ENCODE measurements around the gene SPDYE16. TPM values are rescaled to one million over a fixed set of nuclear protein-coding genes. Genes with fewer than 3 reads are reported as not detected.
"Not testable (repeated sequence)": the region's sequence is repeated elsewhere in the genome, so short reads cannot be mapped to it uniquely, and the experiment has no call there.

The SPDYE16 gene
- total and polyA plus RNA-seq, 4 donors, result 0.05 to 0.50 (median 0.22) TPM

DNA sequence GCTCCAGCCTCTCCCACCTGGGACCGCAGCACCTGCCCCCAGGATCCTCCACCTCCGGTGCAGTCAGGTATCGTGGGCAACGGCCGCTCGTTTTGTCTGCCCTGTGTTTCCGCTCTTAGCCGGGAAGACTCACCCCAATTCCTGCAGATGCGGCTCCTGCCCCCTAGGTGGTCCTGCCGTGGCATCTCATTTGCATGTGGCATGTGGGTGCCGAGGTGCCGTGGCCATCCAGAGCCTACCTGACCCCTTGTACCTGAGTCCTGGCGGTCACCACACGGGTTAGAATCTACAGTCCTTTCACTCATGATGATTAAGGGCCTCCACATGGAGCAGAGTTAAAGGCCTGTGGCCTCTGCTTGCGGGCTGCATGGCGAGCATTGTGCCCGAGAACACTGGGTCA lies 60.0 kb downstream of the SPDYE16 start:
- WGBS, result 95% methylated on average over 17 of the region's 17 CpGs
- not testable (repeated sequence) for H3K4me1 ChIP-seq (ENCODE audit: control insufficient read depth in 4 of 4, insufficient read depth in 4 of 4, low read length in 3 of 4); H3K9ac ChIP-seq (ENCODE audit: low read depth in 1 of 2, low read length in 2 of 2); H3K36me3 ChIP-seq (ENCODE audit: control insufficient read depth in 4 of 4, insufficient read depth in 3 of 4, low read depth in 1 of 4, low read length in 3 of 4); DNase-seq (ENCODE audit: low spot score); H3K4me3 ChIP-seq (ENCODE audit: low read depth in 1 of 3, low read length in 3 of 3); H3K27ac ChIP-seq (ENCODE audit: low read depth in 1 of 2, low read length in 2 of 2); H3K27me3 ChIP-seq (ENCODE audit: control insufficient read depth in 4 of 4, insufficient read depth in 4 of 4, low read length in 3 of 4); H3K9me3 ChIP-seq (ENCODE audit: control insufficient read depth in 4 of 4, low read length in 3 of 4)

DNA sequence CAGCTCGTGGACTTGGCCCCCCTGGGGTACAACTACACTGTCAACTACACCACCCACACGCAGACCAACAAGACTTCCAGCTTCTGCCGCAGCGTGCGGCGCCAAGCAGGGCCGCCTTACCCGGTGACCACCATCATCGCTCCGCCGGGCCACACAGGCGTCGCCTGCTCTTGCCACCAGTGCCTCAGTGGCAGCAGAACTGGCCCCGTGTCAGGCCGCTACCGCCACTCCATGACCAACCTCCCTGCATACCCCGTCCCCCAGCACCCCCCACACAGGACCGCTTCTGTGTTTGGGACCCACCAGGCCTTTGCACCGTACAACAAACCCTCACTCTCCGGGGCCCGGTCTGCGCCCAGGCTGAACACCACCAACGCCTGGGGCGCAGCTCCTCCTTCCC lies 60.4 kb downstream of the SPDYE16 start:
- H3K27me3 ChIP-seq (ENCODE audit: control insufficient read depth in 4 of 4, insufficient read depth in 4 of 4, low read length in 3 of 4); DNase-seq (ENCODE audit: low spot score): not testable (repeated sequence)
- WGBS, result 97% methylated on average over 24 of the region's 24 CpGs

More for the DNA sequence above, 60.4 kb downstream of the SPDYE16 start:
- H3K4me1 ChIP-seq (ENCODE audit: control insufficient read depth in 4 of 4, insufficient read depth in 4 of 4, low read length in 3 of 4); H3K27ac ChIP-seq (ENCODE audit: low read depth in 1 of 2, low read length in 2 of 2); H3K9ac ChIP-seq (ENCODE audit: low read depth in 1 of 2, low read length in 2 of 2); H3K36me3 ChIP-seq (ENCODE audit: control insufficient read depth in 4 of 4, insufficient read depth in 3 of 4, low read depth in 1 of 4, low read length in 3 of 4); H3K4me3 ChIP-seq (ENCODE audit: low read depth in 1 of 3, low read length in 3 of 3); H3K9me3 ChIP-seq (ENCODE audit: control insufficient read depth in 4 of 4, low read length in 3 of 4): not testable (repeated sequence)

Small RNAs within 50 kb of the gene (small RNA-seq; reads per million reads assigned to genes)
- not detected for gene RF00019

Other genes with a start within 250 kb of the SPDYE16 start
- gene HSPB1, start 240.6 kb downstream of the SPDYE16 start, total RNA-seq, result 10 to 100 TPM; 25.5 to 39.2 TPM
- 100 to 1,000 TPM; 169 to 186 TPM for gene HSPB1, start 240.6 kb downstream of the SPDYE16 start, polyA plus RNA-seq
- gene YWHAG, start 184.3 kb downstream of the SPDYE16 start, total RNA-seq, result 10 to 100 TPM; 43.1 to 46.7 TPM
- gene YWHAG, start 184.3 kb downstream of the SPDYE16 start, polyA plus RNA-seq, result 10 to 100 TPM; 11.6 to 43.9 TPM
- 1 to 10 TPM; 1.2 to 1.3 TPM for gene SSC4D, start 133.6 kb downstream of the SPDYE16 start, total RNA-seq
- gene SSC4D, start 133.6 kb downstream of the SPDYE16 start, polyA plus RNA-seq, result 1 to 10 TPM; 1.7 to 2.3 TPM
- under 1 TPM; 0.25 to 0.47 TPM for gene ZP3, start 118.3 kb downstream of the SPDYE16 start, total RNA-seq
- gene ZP3, start 118.3 kb downstream of the SPDYE16 start, polyA plus RNA-seq, result under 1 TPM; 0.43 to 0.45 TPM
- gene DTX2, start 81.6 kb downstream of the SPDYE16 start, total RNA-seq, result 1 to 10 TPM; 4.5 to 9.5 TPM
- gene DTX2, start 81.6 kb downstream of the SPDYE16 start, polyA plus RNA-seq, result 1 to 10 TPM; 4.8 to 7.3 TPM
- gene UPK3B, start 32.7 kb downstream of the SPDYE16 start, total RNA-seq, result under 1 TPM; 0.33 to 0.42 TPM
- gene UPK3B, start 32.7 kb downstream of the SPDYE16 start, polyA plus RNA-seq, result under 1 TPM; 0.08 to 0.38 TPM
- gene POMZP3, start 84.0 kb upstream of the SPDYE16 start, total RNA-seq, result 1 to 10 TPM in 1 of 2 donors, under 1 TPM in 1; 0.67 to 1.9 TPM
- 1 to 10 TPM; 1.8 to 3.0 TPM for gene POMZP3, start 84.0 kb upstream of the SPDYE16 start, polyA plus RNA-seq